SK-N-SH (cell line): Measurements from ENCODE around the gene TTC3.

Experiments
- EP300 ChIP-seq, 2 experiments: IDR thresholded peaks; 2 replicates each; pipeline versions ENCODE4 v1.4.0 to v1.6.1; 2012; ENCODE audit warnings: borderline replicate concordance in 1 of 2, low read depth in 1 of 2, low read length in 1 of 2
- FOXM1 ChIP-seq: IDR thresholded peaks from 2 replicates; pipeline ENCODE4 v1.4.0; 2012; ENCODE audit warnings: low read depth, mild to moderate bottlenecking
- GABPA ChIP-seq: IDR thresholded peaks from 2 replicates; pipeline ENCODE4 v1.4.0; 2012; ENCODE audit warnings: low read depth, mild to moderate bottlenecking
- GATA2 ChIP-seq: sonication (generic); formaldehyde crosslinking; IDR thresholded peaks from 2 replicates; pipeline ENCODE4 v1.5.0; 2020; ENCODE audit warnings: mild to moderate bottlenecking, missing genetic modification reagents
- JUND ChIP-seq: IDR thresholded peaks from 2 replicates; pipeline ENCODE4 v1.4.0; 2012
- POLR2AphosphoS5 ChIP-seq: IDR thresholded peaks from 2 replicates; pipeline ENCODE4 v1.6.1; 2012; ENCODE audit warnings: low read depth, low read length
- RAD21 ChIP-seq: IDR thresholded peaks from 2 replicates; pipeline ENCODE4 v1.6.1; 2012; ENCODE audit warnings: mild to moderate bottlenecking, low read length
- RFX5 ChIP-seq: IDR thresholded peaks from 2 replicates; pipeline ENCODE4 v1.6.1; 2012; ENCODE audit warnings: mild to moderate bottlenecking, improper control_type of control experiment, low read length
- TAF1 ChIP-seq: IDR thresholded peaks from 2 replicates; pipeline ENCODE4 v1.6.1; 2012; ENCODE audit warnings: low read depth, mild to moderate bottlenecking, low read length, moderate library complexity, borderline replicate concordance
- TF ChIP-seq, protein P1 (sequence below): fragments of 200-600 bp; sonication (generic); IDR thresholded peaks from 2 replicates; pipeline ENCODE4 v1.6.1; 2017; ENCODE audit warnings: antibody characterized with exemption, mild to moderate bottlenecking, moderate library complexity

DNA sequence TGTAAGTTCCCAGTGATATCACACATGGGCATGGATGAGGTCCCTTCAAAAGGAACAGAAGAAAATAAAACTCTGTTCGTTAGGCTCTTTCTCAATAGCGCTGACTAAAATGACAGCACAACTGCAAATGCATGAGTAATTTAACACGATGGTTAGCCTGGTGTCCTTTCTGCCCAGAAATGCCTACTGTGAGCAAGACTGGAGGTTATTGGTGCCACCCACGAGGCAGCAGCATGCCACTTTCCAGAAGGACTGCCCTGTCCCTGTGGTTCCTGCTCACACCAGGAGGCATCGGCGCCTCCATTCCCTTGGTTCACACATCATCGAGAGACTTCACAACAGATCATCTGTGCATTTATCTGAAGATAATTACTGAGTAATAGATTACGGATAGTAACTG is 167.9 kb downstream of the TTC3 start:
- TF ChIP-seq, protein P1, sequence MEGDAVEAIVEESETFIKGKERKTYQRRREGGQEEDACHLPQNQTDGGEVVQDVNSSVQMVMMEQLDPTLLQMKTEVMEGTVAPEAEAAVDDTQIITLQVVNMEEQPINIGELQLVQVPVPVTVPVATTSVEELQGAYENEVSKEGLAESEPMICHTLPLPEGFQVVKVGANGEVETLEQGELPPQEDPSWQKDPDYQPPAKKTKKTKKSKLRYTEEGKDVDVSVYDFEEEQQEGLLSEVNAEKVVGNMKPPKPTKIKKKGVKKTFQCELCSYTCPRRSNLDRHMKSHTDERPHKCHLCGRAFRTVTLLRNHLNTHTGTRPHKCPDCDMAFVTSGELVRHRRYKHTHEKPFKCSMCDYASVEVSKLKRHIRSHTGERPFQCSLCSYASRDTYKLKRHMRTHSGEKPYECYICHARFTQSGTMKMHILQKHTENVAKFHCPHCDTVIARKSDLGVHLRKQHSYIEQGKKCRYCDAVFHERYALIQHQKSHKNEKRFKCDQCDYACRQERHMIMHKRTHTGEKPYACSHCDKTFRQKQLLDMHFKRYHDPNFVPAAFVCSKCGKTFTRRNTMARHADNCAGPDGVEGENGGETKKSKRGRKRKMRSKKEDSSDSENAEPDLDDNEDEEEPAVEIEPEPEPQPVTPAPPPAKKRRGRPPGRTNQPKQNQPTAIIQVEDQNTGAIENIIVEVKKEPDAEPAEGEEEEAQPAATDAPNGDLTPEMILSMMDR: no peak
- TF ChIP-seq TAF1 (no peak), RFX5 (no peak), GABPA (no peak), GATA2 (CRISPR knock-in tag) (no peak), JUND (no peak), POLR2AphosphoS5 (no peak), FOXM1 (no peak), RAD21 (no peak), EP300 (IDR thresholded peaks at IDR 0.05; ENCODE audit: borderline replicate concordance in 1 of 2, low read depth in 1 of 2, low read length in 1 of 2) (no peak)
